GM12875 (cell line): Measurements from ENCODE around the gene MYO3B.

Experiments
- H3K4me3 ChIP-seq: one replicate; pipeline ENCODE4 v1.5.1; 2011; ENCODE audit warnings: low read depth, low read length, control low read depth
- CTCF ChIP-seq: IDR thresholded peaks from 2 replicates; pipeline ENCODE4 v1.5.1; 2011; ENCODE audit warnings: low read depth, mild to moderate bottlenecking, control low read depth, inconsistent platforms, low read length, moderate library complexity, borderline replicate concordance; ENCODE audit not compliant: insufficient read depth

Gene MYO3B

DNA sequence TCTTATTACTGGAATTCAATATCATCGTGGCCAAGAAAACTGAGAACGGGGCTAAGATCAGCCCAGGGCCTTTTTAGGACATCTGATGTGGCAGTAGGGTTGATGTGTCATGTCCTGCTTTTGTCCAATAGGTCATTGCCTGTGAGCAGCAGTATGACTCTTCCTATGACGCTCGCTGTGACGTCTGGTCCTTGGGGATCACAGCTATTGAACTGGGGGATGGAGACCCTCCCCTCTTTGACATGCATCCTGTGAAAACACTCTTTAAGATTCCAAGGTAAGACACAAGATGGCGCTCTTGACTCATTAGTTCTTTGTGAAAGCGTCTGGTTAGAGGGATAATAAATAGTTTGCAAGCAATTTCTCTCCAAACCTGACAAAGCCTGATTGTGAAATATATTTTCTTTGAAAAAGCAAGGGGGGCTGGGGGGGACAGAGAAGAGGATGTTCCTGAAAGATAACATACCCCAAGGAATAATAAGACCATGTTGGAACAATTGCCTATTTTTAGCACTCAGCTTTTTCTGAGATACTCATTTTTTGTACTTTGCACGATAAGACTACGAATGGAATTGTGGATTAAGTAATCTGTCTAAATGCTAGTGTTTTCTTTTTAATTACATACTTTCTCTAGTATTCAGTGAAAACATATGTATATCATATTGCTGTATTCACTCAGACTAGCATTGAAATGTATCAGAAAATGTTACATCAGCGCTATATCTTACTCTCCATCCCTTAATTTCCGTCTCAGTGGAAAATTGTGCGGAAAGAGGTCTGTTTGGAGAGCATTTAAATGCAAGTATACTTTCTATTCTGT, 58.1 kb downstream of the MYO3B start:
- peak; percentile 59; the same call in 1 of the 2 replicates for TF ChIP-seq CTCF
- H3K4me3 ChIP-seq = no peak overlapping the region

GRCh38 chr2:170236680-170237047, 58.7 kb downstream of the MYO3B start:
- TF ChIP-seq CTCF = no peak
- no peak overlapping the region for H3K4me3 ChIP-seq

- H3K4me3 ChIP-seq = no peak overlapping the region
- TF ChIP-seq CTCF = no peak
Measured at GRCh38 chr2:170237572-170238120, 59.7 kb downstream of the MYO3B start.

DNA sequence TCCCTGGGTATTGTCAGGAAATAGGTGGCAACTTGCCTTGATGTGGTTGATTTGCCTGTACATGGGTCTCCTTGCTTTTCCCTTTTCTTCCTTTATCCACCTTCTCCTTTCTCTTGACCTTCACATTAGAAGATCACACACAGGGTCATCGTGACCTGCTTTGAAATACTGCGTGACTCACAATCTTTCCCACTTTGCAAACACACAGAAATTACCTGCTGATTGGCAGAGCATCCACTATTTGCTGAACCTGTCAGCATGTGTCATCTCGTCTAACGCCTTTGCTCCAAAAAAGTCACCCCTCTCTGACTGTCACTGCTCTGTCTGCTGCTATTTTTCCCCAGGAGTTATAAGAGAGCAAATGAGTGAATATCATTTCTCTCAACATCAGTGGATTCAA, 60.8 kb downstream of the MYO3B start:
- H3K4me3 ChIP-seq = no peak overlapping the region
- no peak for TF ChIP-seq CTCF

GRCh38 chr2:170240629-170241028, 62.7 kb downstream of the MYO3B start:
- TF ChIP-seq CTCF = no peak
- no peak overlapping the region for H3K4me3 ChIP-seq

GRCh38 chr2:170241756-170242155, 63.8 kb downstream of the MYO3B start:
- H3K4me3 ChIP-seq = no peak overlapping the region

More at GRCh38 chr2:170241756-170242155, 63.8 kb downstream of the MYO3B start:
- TF ChIP-seq CTCF = no peak
